Midbrain (tissue), 1 donor: ENCODE data around the gene FRMD8.

ENCODE experiments used
- DNase-seq: peaks from one replicate; lab custom pipeline; 2025; lab: John Stamatoyannopoulos, UW

The FRMD8 gene

DNA sequence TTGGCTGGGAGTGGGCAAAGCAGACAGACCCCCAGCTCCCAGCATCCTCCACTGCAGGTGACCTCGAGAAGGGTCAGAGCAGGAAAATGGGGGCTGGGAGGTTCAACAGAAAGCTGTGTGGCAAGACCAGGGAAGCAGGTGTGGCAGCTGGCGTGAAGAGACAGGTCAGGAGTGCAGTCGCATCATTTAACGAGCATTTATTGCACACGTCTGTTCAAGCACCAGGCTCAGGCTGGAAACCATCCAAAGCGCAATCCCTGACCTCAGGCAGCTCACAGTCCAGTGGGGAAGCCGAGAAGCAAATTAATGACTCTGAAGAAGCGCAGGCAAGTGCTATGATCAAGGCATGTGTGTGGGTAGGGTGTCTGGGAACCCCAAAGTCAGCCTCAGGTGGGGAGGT, 11.4 kb upstream of the FRMD8 start:
- DNase-seq = no peak

DNA sequence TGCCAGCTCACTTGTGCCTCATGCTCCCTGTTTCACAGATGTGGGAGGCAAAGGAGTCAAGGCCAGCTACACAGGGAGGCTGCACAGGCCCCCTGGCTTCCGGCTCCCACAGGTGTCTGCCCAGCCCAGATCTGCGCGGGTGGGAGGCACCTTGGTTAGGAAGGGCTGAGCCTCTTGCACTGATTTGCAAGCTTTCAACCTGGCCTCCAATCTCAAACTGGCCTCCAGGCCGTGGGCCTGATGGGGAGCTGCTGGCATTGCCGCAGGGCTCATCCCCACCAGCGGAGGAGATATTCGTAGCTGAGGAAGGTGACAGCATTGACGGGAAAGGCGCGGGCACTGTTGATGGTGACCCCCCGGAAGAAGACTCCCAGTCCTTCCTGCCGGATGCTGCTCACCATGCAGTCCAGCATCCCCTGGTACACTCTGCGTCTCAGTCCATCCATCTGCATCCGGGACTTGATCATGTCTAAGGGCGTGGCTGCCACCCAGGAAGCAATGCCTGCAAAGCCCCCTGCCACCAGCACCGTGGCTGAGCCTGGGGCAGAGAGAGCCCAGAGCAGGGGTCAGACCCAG, 10.2 kb upstream of the FRMD8 start:
- no peak for DNase-seq

DNA sequence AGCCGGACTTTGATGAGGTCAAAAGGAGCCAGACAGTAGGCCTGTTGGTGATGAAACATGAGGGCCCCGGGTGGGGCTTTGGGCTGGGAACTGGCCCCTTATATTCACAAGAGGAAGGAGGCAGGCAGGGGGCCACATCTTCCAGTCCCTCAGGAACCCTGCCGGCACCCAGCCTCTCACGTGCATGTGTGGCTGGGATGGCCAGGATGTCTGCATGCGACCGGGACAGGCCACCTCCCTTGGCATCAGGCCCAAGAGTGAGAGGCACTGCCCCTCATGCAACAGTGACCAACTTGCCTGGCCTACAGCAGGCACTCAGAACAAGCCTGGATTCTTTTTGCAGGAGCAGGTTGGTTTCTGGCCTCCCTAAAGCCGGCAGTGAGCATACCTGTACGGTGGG, 9.4 kb upstream of the FRMD8 start:
- DNase-seq = no peak

- no peak for DNase-seq
Observed at GRCh38 chr11:65377777-65378176, 8.7 kb upstream of the FRMD8 start.

DNA sequence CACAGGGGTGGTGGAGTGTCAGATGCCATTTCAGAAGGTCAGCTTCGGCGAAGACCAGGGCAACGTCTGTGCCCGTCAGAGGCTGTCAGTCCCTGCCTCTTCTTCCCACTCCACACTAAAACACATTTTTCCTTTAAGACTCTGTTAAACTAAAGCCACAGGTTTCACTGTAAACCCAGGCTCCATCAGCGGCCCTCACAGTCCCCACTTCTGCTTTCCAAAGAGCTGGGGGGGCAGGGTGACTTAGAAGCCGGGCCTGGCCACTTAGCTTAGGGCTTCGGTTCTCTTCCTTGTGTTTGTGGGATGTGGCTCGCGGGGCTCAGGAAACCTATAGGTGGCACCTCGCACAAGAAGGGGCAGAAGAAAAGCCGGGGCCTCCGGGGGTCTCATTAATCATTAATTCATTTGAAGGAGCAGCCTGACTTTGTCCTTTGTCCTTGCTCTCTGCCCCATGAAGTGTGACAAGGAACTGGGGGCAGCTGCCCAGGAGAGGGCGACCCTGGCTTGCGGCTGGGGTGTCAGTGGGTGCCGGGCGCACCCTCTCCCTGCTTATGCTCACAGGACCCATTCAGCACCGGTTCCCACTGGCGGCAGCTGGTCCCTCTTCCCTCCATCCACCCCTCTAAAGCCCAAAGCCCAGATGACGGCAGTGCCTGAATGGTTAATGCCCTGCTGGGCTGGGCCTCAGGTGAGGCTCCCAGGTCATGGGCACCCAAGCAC, 8.1 kb upstream of the FRMD8 start:
- no peak for DNase-seq

GRCh38 chr11:65378928-65379638, 7.4 kb upstream of the FRMD8 start:
- DNase-seq = no peak

- DNase-seq = no peak
Observed at GRCh38 chr11:65379698-65380459, 6.6 kb upstream of the FRMD8 start.

DNA sequence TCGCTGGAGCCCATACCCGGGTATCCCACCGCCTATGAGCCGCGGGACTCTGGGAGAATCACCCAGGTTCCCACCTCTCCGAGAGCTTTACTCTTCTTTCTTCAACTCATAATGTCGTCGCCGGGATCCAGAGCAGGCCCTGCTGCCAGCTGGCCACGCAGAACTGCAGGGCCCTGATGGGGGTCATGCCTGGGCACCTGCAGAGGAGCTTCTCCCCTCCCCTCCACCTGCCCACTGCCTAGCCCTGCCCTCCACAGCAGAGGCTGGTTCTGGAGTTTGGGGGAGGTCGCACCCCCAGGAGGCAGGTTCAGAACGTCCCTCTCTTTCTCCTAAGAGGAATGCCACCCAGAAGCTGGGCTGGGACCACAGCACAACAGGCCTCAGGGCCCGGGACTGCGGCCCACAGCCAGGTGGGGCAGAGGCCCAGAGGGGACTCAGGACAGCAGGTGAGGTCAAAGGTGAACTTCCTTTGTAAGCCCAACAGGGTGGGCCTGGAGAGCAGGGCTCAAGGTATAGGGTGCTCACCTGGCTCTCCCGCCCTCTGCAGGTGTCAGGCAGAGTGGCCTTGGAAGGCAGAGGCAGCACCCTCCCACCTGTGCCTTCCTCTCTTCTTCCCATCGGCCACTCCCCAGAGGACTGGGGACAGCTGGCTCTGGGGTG, 5.8 kb upstream of the FRMD8 start:
- DNase-seq = no peak

DNA sequence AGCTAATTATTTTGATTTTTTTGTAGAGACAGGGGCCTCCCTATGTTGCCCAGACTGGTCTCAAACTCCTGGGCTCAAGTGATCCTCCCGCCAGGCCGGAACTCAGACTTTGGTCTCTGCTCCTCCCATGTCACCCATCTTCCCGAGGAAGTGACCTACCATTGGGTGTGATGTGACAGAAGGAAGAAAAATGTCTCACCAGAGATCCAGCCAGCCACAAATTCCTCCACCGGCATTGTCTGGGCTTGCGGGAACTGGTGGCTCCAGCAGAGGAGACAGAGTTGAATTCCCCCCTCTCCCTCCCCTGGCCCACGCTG, 4.8 kb upstream of the FRMD8 start:
- no peak for DNase-seq

DNA sequence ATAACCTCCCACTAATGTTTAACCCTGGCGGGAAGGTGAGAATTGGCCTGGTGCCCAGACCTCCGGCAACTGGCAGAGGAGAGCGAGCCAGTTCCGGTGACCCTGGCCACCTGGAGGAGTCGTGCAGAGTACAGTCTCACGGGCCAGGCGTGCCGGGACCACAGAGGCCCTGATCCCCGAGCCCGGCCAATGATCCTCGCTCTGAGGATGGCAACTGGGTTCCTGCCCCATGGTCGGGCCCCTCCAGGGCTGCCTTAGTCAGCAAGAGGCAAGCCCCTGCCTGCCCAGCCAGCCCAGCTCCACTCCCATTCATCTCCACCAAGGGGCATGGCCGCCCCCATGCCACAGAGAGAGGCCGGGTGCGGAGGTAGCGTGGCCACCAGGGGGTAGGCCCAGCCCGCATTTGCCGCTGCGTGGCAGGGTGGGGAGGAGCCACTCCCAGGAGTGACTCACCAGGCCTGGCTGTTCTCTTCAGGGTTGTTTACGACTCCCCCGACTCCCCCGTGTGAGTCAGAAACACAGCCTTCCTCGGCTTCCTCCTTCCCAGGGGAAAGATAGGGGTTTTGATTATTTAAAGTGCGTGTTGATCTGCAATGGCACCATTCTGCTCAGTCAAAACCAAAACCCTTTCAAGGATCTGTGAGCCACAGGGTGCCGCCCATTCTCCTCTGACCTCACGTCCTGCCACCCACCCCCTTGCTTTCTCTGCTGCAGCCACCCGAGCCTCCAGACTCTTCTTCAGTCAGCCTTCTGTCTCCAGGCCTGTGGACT, 4.2 kb upstream of the FRMD8 start, which contains the start of gene SLC25A45:
Gene SLC25A45 (minus strand): TSS at position 614 of the 771 bp plus-strand sequence. CDS start 695 bp downstream, outside the sequence.
- peak; percentile 83 for DNase-seq

- DNase-seq = peak; percentile 71
Observed at GRCh38 chr11:65382804-65383368, 3.6 kb upstream of the FRMD8 start.

DNA sequence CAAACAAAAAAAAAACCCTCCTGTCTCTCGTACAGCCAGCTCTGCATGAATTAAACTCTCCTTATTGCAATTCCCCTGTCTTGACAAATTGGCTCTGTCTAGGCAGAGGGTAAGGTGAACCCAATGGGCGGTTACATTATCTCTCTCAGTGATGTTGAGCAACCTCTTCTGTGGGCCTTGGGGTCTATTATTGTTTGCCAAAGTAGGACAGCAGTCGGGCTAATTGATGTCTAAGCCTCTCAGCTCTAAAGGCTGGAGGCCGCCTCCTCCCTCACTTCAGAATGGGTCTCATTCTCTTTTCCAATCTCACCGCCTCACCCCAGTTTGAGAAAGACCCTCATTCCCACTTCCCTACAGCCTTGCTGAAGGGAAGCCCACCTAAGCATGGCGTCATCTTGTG, 2.7 kb upstream of the FRMD8 start:
- DNase-seq = no peak

DNA sequence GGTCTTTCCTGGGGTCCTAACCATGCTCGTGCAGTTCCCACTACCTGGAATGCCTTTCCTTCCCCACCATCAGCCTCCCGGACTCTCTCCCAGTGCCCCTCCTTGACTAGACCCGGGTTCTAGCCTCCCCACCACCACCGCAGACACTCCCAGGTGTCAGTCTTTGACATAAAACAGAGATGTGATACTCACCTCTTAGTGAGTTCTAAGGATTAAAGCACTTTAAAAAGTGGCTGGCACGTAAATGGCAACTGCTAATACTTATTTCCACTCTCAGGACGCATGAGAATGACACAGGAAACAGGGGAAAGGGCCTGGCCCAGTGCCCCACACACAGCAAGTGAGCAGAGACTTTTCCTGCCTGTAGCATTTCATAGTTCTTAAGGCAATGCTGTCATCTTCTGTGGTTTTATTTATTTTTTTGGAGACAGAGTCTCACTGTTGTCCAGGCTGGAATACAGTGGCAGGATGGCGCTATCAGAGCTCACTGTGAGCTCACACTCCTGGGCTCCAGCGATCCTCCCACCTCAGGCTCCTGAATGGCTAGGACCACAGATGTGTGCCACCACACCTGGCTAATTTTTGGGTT, 2.0 kb upstream of the FRMD8 start:
- DNase-seq = no peak

GRCh38 chr11:65388731-65389130, 2.3 kb downstream of the FRMD8 start:
- no peak for DNase-seq

GRCh38 chr11:65389294-65389980, 3.0 kb downstream of the FRMD8 start:
- DNase-seq = no peak

DNA sequence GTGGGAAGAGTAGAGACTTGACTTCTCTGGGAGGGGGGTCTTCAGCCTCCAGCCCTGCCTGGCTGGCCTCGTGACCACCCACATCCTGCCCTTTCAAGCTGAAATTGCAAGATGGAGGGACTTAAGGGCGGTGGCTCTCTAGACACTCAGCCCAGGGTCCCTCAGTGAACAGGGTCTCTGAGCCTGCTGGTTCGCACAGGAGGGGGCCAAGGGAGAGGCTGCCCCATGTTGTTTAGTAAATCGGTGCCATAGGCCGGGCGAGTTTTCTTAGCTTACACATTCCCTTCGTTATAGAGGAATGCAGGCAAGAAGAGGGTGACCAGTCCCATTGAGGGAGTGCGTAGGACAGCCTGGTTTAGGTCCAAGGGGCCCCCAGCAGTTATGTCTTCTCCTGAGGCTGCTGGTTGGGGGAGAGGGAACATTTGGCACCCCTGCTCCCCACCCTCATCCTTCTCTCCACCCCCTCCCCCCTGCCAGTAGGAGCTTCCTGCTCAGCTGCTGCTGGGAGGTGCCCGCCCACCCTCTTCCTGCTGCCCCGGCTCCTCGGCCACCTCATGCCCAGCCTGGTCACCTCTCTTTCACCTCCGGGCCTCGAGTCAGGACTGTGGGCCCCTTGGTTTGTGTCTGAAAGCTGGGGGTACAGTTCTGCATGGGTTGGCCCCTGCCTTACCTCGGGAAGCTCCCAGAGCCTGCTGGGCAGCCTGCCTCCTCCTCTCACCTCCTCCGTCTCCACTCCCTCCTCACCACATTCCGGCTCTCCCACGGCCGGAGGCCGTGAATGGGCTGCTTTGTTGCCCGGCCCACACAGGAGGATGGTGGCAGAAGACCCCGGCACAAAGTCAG, 3.9 kb downstream of the FRMD8 start:
- DNase-seq = no peak

DNA sequence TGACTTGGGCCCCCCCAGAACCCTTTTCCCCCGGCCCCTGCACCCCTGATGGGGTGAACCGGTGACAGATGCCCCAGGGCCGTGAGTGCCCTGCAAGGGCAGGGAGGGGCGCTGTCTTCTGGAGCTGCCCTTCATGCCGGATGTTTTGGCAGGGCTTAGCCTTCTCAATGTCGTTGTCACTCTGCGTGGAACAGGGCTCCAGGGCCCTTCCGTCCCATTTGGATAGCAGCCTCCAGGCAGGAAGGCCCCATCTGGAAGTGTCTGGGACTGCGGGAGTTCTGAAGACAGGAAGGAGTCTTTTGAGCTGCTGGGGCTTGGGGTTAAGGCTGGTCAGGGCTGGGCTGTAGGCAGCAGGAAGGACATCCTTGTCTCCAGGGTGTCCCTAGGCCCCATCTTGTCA, 4.6 kb downstream of the FRMD8 start:
- DNase-seq = no peak

DNA sequence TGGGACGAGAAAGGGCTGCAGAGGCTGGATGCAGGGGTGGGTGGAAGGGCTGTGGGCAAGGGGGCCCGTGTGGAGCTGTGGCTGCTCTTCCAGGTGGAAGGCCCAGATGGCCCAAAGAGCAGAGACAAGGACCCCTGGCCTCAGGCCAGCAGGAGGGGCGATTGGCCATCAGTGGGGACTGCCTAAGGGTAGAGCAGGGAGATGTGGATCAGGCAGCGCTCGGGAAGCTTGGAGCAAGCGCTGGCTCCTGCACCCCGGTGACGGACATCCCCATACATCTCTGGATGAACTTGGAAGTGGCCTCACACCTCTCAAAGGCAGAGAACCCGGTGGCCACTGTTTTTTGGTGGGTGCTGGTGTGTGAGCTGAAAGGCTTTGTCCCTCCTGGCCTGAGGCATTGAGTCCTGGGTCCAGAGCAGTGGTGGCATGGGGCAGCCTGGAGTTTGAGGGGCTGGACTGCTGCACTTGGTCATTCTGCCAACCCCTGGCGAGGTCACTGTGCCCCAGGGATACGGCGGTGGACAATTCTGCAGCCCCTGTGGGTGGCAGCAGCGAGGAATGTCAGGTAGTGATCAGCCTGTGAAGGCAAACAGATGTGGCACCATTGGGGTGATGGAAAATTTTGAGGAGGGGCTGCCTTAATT, 5.9 kb downstream of the FRMD8 start:
- no peak for DNase-seq

- DNase-seq = no peak
Observed at GRCh38 chr11:65392899-65393298, 6.5 kb downstream of the FRMD8 start.
